ENCODE data around the gene EIPR1. TPM values are rescaled to one million over a fixed set of nuclear protein-coding genes. Genes with fewer than 3 reads are reported as not detected.

Gene EIPR1
- total RNA-seq, 1 donor from 2014 or later, result 27.8 TPM

GRCh38 chr2:3214065-3214464, 163.6 kb downstream of the EIPR1 start:
- H3K4me3 Mint-ChIP-seq (ENCODE audit: unreplicated experiment), result no peak overlapping the region
- no peak overlapping the region for H3K27ac ChIP-seq (ENCODE audit: low read depth, low read length)
- H3K79me2 ChIP-seq (ENCODE audit: insufficient read depth, low read length), result no peaks in the 10 kb centered on the region
- no peaks in the 10 kb centered on the region for H3K4me1 Mint-ChIP-seq (ENCODE audit: low read depth, unreplicated experiment)
- no peaks in the 10 kb centered on the region for H3K27me3 ChIP-seq (ENCODE audit: insufficient read depth, low read length)
- no peak for TF ChIP-seq CTCF (IDR thresholded peaks at IDR 0.05; ENCODE audit: insufficient read depth, low read depth, low read length)
- TF ChIP-seq EZH2 (IDR thresholded peaks at IDR 0.05; ENCODE audit: insufficient read depth, low read length), result no peak
- FAIRE-seq, result no peak
- H3K36me3 Mint-ChIP-seq (ENCODE audit: low read depth, unreplicated experiment), result peaks cover 2% of the 10 kb centered on the region
- H3K4me2 ChIP-seq (ENCODE audit: low read length), result no peak overlapping the region
- no peak for DNase-seq (ENCODE audit: low read depth)
- H2AFZ ChIP-seq (ENCODE audit: low read depth, low read length), result no peak overlapping the region
- no peaks in the 10 kb centered on the region for H3K27me3 Mint-ChIP-seq (ENCODE audit: low read depth, unreplicated experiment)
- H3K36me3 ChIP-seq (ENCODE audit: insufficient read depth, low read length), result no peaks in the 10 kb centered on the region
- no peak overlapping the region for H3K9ac ChIP-seq (ENCODE audit: low read length)
- H3K9me3 ChIP-seq (ENCODE audit: insufficient read depth, low read depth, low read length), result no peaks in the 10 kb centered on the region
- no peaks in the 10 kb centered on the region for H3K4me1 ChIP-seq (ENCODE audit: insufficient read depth, low read length)
- H3K9me3 Mint-ChIP-seq (ENCODE audit: unreplicated experiment), result no peaks in the 10 kb centered on the region
- H4K20me1 ChIP-seq (ENCODE audit: insufficient read depth, low read length), result peaks cover 12% of the 10 kb centered on the region
- H3K27ac Mint-ChIP-seq (ENCODE audit: unreplicated experiment), result no peak overlapping the region
- H3K4me3 ChIP-seq (ENCODE audit: insufficient read depth, low read depth, low read length), result no peak overlapping the region

- no peak overlapping the region for H3K27ac Mint-ChIP-seq (ENCODE audit: unreplicated experiment)
- Histone ChIP-seq H3K9ac (ENCODE audit: low read length) (no peak overlapping the region), H3K27ac (ENCODE audit: low read depth, low read length) (no peak overlapping the region), H3K9me3 (ENCODE audit: insufficient read depth, low read depth, low read length) (no peaks in the 10 kb centered on the region), H4K20me1 (ENCODE audit: insufficient read depth, low read length) (peaks cover 15% of the 10 kb centered on the region), H3K79me2 (ENCODE audit: insufficient read depth, low read length) (no peaks in the 10 kb centered on the region), H3K4me3 (ENCODE audit: insufficient read depth, low read depth, low read length) (no peak overlapping the region), H3K27me3 (ENCODE audit: insufficient read depth, low read length) (no peaks in the 10 kb centered on the region), H3K4me1 (ENCODE audit: insufficient read depth, low read length) (no peaks in the 10 kb centered on the region), H3K4me2 (ENCODE audit: low read length) (no peak overlapping the region), H3K36me3 (ENCODE audit: insufficient read depth, low read length) (peaks cover 2% of the 10 kb centered on the region), H2AFZ (ENCODE audit: low read depth, low read length) (no peak overlapping the region)
- no peak overlapping the region for H3K4me3 Mint-ChIP-seq (ENCODE audit: unreplicated experiment)
- no peaks in the 10 kb centered on the region for H3K9me3 Mint-ChIP-seq (ENCODE audit: unreplicated experiment)
- no peaks in the 10 kb centered on the region for H3K27me3 Mint-ChIP-seq (ENCODE audit: low read depth, unreplicated experiment)
- no peak for DNase-seq (ENCODE audit: low read depth)
- no peak for FAIRE-seq
- peaks cover 2% of the 10 kb centered on the region for H3K36me3 Mint-ChIP-seq (ENCODE audit: low read depth, unreplicated experiment)
- TF ChIP-seq CTCF (IDR thresholded peaks at IDR 0.05; ENCODE audit: insufficient read depth, low read depth, low read length), result no peak
- no peak for TF ChIP-seq EZH2 (IDR thresholded peaks at IDR 0.05; ENCODE audit: insufficient read depth, low read length)
- no peaks in the 10 kb centered on the region for H3K4me1 Mint-ChIP-seq (ENCODE audit: low read depth, unreplicated experiment)
Observed at GRCh38 chr2:3212984-3213383, 164.6 kb downstream of the EIPR1 start.

GRCh38 chr2:3212061-3212362, 165.6 kb downstream of the EIPR1 start:
- no peak for DNase-seq (ENCODE audit: low read depth)
- no peaks in the 10 kb centered on the region for H3K27me3 Mint-ChIP-seq (ENCODE audit: low read depth, unreplicated experiment)

More at GRCh38 chr2:3212061-3212362, 165.6 kb downstream of the EIPR1 start:
- Mint-ChIP-seq H3K9me3 (ENCODE audit: unreplicated experiment) (no peaks in the 10 kb centered on the region), H3K4me3 (ENCODE audit: unreplicated experiment) (no peak overlapping the region), H3K27ac (ENCODE audit: unreplicated experiment) (no peak overlapping the region), H3K36me3 (ENCODE audit: low read depth, unreplicated experiment) (peaks cover 2% of the 10 kb centered on the region), H3K4me1 (ENCODE audit: low read depth, unreplicated experiment) (no peaks in the 10 kb centered on the region)
- Histone ChIP-seq H3K4me1 (ENCODE audit: insufficient read depth, low read length) (no peaks in the 10 kb centered on the region), H3K79me2 (ENCODE audit: insufficient read depth, low read length) (no peaks in the 10 kb centered on the region), H3K4me2 (ENCODE audit: low read length) (no peak overlapping the region), H4K20me1 (ENCODE audit: insufficient read depth, low read length) (peaks cover 10% of the 10 kb centered on the region), H3K9me3 (ENCODE audit: insufficient read depth, low read depth, low read length) (no peaks in the 10 kb centered on the region), H2AFZ (ENCODE audit: low read depth, low read length) (no peak overlapping the region), H3K36me3 (ENCODE audit: insufficient read depth, low read length) (peaks cover 3% of the 10 kb centered on the region), H3K9ac (ENCODE audit: low read length) (no peak overlapping the region), H3K4me3 (ENCODE audit: insufficient read depth, low read depth, low read length) (no peak overlapping the region), H3K27ac (ENCODE audit: low read depth, low read length) (no peak overlapping the region), H3K27me3 (ENCODE audit: insufficient read depth, low read length) (no peaks in the 10 kb centered on the region)
- FAIRE-seq, result no peak
- TF ChIP-seq CTCF (IDR thresholded peaks at IDR 0.05; ENCODE audit: insufficient read depth, low read depth, low read length), result no peak
